ENCODE results near the gene CASKIN1. TPM values are rescaled to one million over a fixed set of nuclear protein-coding genes. Genes with fewer than 3 reads are reported as not detected.
"Not testable (repeated sequence)": the region's sequence is repeated elsewhere in the genome, so short reads cannot be mapped to it uniquely, and the experiment has no call there.

CASKIN1 gene
- total RNA-seq, 1 donor from 2014 or later, result 2.3 TPM

- H3K9me3 Mint-ChIP-seq (ENCODE audit: low read depth), result no peaks in the 10 kb centered on the region
- H3K27me3 Mint-ChIP-seq (ENCODE audit: low read depth), result no peaks in the 10 kb centered on the region
- no peak for DNase-seq (ENCODE audit: low spot score)
- H3K4me1 Mint-ChIP-seq (ENCODE audit: low read depth), result peaks cover 35% of the 10 kb centered on the region
- H3K27ac Mint-ChIP-seq (ENCODE audit: unreplicated experiment), result no peak overlapping the region
- H3K4me3 Mint-ChIP-seq (ENCODE audit: unreplicated experiment), result no peak overlapping the region
- no peak for TF ChIP-seq CTCF (IDR thresholded peaks at IDR 0.05)
- H3K36me3 Mint-ChIP-seq (ENCODE audit: low read depth), result no peaks in the 10 kb centered on the region
These were observed 49.0 kb downstream of the CASKIN1 start for GRCh38 chr16:2147378-2147777.

GRCh38 chr16:2145843-2146242 is 50.6 kb downstream of the CASKIN1 start:
- no peak for DNase-seq (ENCODE audit: low spot score)
- Mint-ChIP-seq H3K27me3 (ENCODE audit: low read depth) (no peaks in the 10 kb centered on the region), H3K4me3 (ENCODE audit: unreplicated experiment) (no peak overlapping the region), H3K27ac (ENCODE audit: unreplicated experiment) (no peak overlapping the region), H3K9me3 (ENCODE audit: low read depth) (no peaks in the 10 kb centered on the region), H3K36me3 (ENCODE audit: low read depth) (no peaks in the 10 kb centered on the region), H3K4me1 (ENCODE audit: low read depth) (peaks cover 20% of the 10 kb centered on the region)
- no peak for TF ChIP-seq CTCF (IDR thresholded peaks at IDR 0.05)

- Mint-ChIP-seq H3K4me1 (ENCODE audit: low read depth) (peaks cover 6% of the 10 kb centered on the region), H3K36me3 (ENCODE audit: low read depth) (no peaks in the 10 kb centered on the region), H3K27ac (ENCODE audit: unreplicated experiment) (no peak overlapping the region), H3K9me3 (ENCODE audit: low read depth) (no peaks in the 10 kb centered on the region), H3K27me3 (ENCODE audit: low read depth) (no peaks in the 10 kb centered on the region), H3K4me3 (ENCODE audit: unreplicated experiment) (no peak overlapping the region)
- TF ChIP-seq CTCF (IDR thresholded peaks at IDR 0.05), result no peak
- no peak for DNase-seq (ENCODE audit: low spot score)
These were observed 52.4 kb downstream of the CASKIN1 start for GRCh38 chr16:2143878-2144485.

- Mint-ChIP-seq H3K27ac (ENCODE audit: unreplicated experiment) (no peak overlapping the region), H3K36me3 (ENCODE audit: low read depth) (no peaks in the 10 kb centered on the region), H3K9me3 (ENCODE audit: low read depth) (no peaks in the 10 kb centered on the region), H3K4me3 (ENCODE audit: unreplicated experiment) (no peak overlapping the region), H3K4me1 (ENCODE audit: low read depth) (peaks cover 6% of the 10 kb centered on the region), H3K27me3 (ENCODE audit: low read depth) (no peaks in the 10 kb centered on the region)
- no peak for DNase-seq (ENCODE audit: low spot score)
- TF ChIP-seq CTCF (IDR thresholded peaks at IDR 0.05), result no peak
These were observed 53.2 kb downstream of the CASKIN1 start for GRCh38 chr16:2142942-2143877.

GRCh38 chr16:2135770-2136490 is 60.5 kb downstream of the CASKIN1 start, which contains the start of gene PKD1:
TSS of gene PKD1 (minus strand) at chr16:2135898. CDS start at chr16:2135689, 209 bp downstream.
- peaks cover 10% of the 10 kb centered on the region for H3K4me1 Mint-ChIP-seq (ENCODE audit: low read depth)
- H3K36me3 Mint-ChIP-seq (ENCODE audit: low read depth); H3K27me3 Mint-ChIP-seq (ENCODE audit: low read depth); H3K9me3 Mint-ChIP-seq (ENCODE audit: low read depth): not testable (repeated sequence)
- DNase-seq (ENCODE audit: low spot score), result peak; percentile 99
- peak within 1 kb of the TSS; percentile 84 for H3K4me3 Mint-ChIP-seq (ENCODE audit: unreplicated experiment)
- H3K27ac Mint-ChIP-seq (ENCODE audit: unreplicated experiment), result peak within 1 kb of the TSS; percentile 98

GRCh38 chr16:2135071-2135470 is 61.3 kb downstream of the CASKIN1 start:
- not testable (repeated sequence) for DNase-seq (ENCODE audit: low spot score); H3K4me1 Mint-ChIP-seq (ENCODE audit: low read depth); H3K27me3 Mint-ChIP-seq (ENCODE audit: low read depth); H3K9me3 Mint-ChIP-seq (ENCODE audit: low read depth); H3K36me3 Mint-ChIP-seq (ENCODE audit: low read depth)
- peak overlapping the region; percentile 76 for H3K27ac Mint-ChIP-seq (ENCODE audit: unreplicated experiment)
- peak overlapping the region; percentile 84 for H3K4me3 Mint-ChIP-seq (ENCODE audit: unreplicated experiment)

GRCh38 chr16:2133797-2134196 is 62.6 kb downstream of the CASKIN1 start:
- Mint-ChIP-seq H3K4me3 (ENCODE audit: unreplicated experiment) (peak overlapping the region; percentile 65), H3K4me1 (ENCODE audit: low read depth) (peaks cover 20% of the 10 kb centered on the region), H3K27ac (ENCODE audit: unreplicated experiment) (peak overlapping the region; percentile 88)
- H3K27me3 Mint-ChIP-seq (ENCODE audit: low read depth); DNase-seq (ENCODE audit: low spot score); H3K36me3 Mint-ChIP-seq (ENCODE audit: low read depth); H3K9me3 Mint-ChIP-seq (ENCODE audit: low read depth): not testable (repeated sequence)

- Mint-ChIP-seq H3K4me3 (ENCODE audit: unreplicated experiment) (peak overlapping the region; percentile 40), H3K4me1 (ENCODE audit: low read depth) (peaks cover 44% of the 10 kb centered on the region), H3K27ac (ENCODE audit: unreplicated experiment) (peak overlapping the region; percentile 92)
- H3K27me3 Mint-ChIP-seq (ENCODE audit: low read depth); DNase-seq (ENCODE audit: low spot score); H3K36me3 Mint-ChIP-seq (ENCODE audit: low read depth); H3K9me3 Mint-ChIP-seq (ENCODE audit: low read depth): not testable (repeated sequence)
These were observed 66.4 kb downstream of the CASKIN1 start for GRCh38 chr16:2129890-2130447.

Measured in chondrocyte (in vitro differentiated cells).